ENCODE measurements around the gene EVPL.

Gene EVPL

GRCh38 chr17:76009969-76010661 lies 17.0 kb downstream of the EVPL start:
- no peak for TF ChIP-seq CTCF (IDR thresholded peaks at IDR 0.05; ENCODE audit: borderline replicate concordance, control extremely low read depth, extremely low read depth, insufficient read depth, missing control alignments)
- in situ Hi-C loops (cut with MboI; ENCODE audit: low sequenced_read_pairs, unreplicated experiment), result loop anchor here (5.0 to 10.0 kb wide), 3 partner anchors 98 to 285 kb away; no protein-coding TSS in a partner anchor
- no peak for DNase-seq (ENCODE audit: low spot score)

GRCh38 chr17:76009447-76009846 lies 17.7 kb downstream of the EVPL start:
- no peak for TF ChIP-seq CTCF (IDR thresholded peaks at IDR 0.05; ENCODE audit: borderline replicate concordance, control extremely low read depth, extremely low read depth, insufficient read depth, missing control alignments)
- no peak for DNase-seq (ENCODE audit: low spot score)
- in situ Hi-C loops (cut with MboI; ENCODE audit: low sequenced_read_pairs, unreplicated experiment), result loop anchor here (10.0 kb wide), 1 partner anchor 285 kb away; no protein-coding TSS in a partner anchor

- in situ Hi-C loops (cut with MboI; ENCODE audit: low sequenced_read_pairs, unreplicated experiment), result loop anchor here (10.0 kb wide), 1 partner anchor 286 kb away; no protein-coding TSS in a partner anchor
- DNase-seq (ENCODE audit: low spot score), result no peak
- TF ChIP-seq CTCF (IDR thresholded peaks at IDR 0.05; ENCODE audit: borderline replicate concordance, control extremely low read depth, extremely low read depth, insufficient read depth, missing control alignments), result no peak
Observed at GRCh38 chr17:76008630-76009425, 18.3 kb downstream of the EVPL start.

- in situ Hi-C loops (cut with MboI; ENCODE audit: low sequenced_read_pairs, unreplicated experiment), result loop anchor here (10.0 kb wide), 1 partner anchor 287 kb away; no protein-coding TSS in a partner anchor
- no peak for TF ChIP-seq CTCF (IDR thresholded peaks at IDR 0.05; ENCODE audit: borderline replicate concordance, control extremely low read depth, extremely low read depth, insufficient read depth, missing control alignments)
Observed at GRCh38 chr17:76008208-76008607, 18.9 kb downstream of the EVPL start.

GRCh38 chr17:76007850-76008165 lies 19.3 kb downstream of the EVPL start:
- in situ Hi-C loops (cut with MboI; ENCODE audit: low sequenced_read_pairs, unreplicated experiment), result loop anchor here (10.0 kb wide), 1 partner anchor 287 kb away; no protein-coding TSS in a partner anchor
- DNase-seq (ENCODE audit: low spot score), result no peak
- no peak for TF ChIP-seq CTCF (IDR thresholded peaks at IDR 0.05; ENCODE audit: borderline replicate concordance, control extremely low read depth, extremely low read depth, insufficient read depth, missing control alignments)

More at GRCh38 chr17:76008208-76008607, 18.9 kb downstream of the EVPL start:
- DNase-seq (ENCODE audit: low spot score), result no peak

GRCh38 chr17:76007131-76007849 lies 19.8 kb downstream of the EVPL start:
- no peak for DNase-seq (ENCODE audit: low spot score)
- TF ChIP-seq CTCF (IDR thresholded peaks at IDR 0.05; ENCODE audit: borderline replicate concordance, control extremely low read depth, extremely low read depth, insufficient read depth, missing control alignments), result no peak
- in situ Hi-C loops (cut with MboI; ENCODE audit: low sequenced_read_pairs, unreplicated experiment), result loop anchor here (10.0 kb wide), 1 partner anchor 288 kb away; no protein-coding TSS in a partner anchor

Data from GM13976 (cell line).